Sigmoid colon (tissue), 7 donors: Measurements from ENCODE around the gene SLC15A4. TPM values are rescaled to one million over a fixed set of nuclear protein-coding genes. Genes with fewer than 3 reads are reported as not detected.

Experiments
- DNase-seq: peaks from one replicate; pipeline ENCODE4 v3.0.0-alpha.2; 2019
- H3K27ac ChIP-seq, 4 donors: fragments of 200-600 bp; sonication (generic); one replicate each; pipeline ENCODE4 v1.5.1; 2016 to 2019; ENCODE audit warnings: mild to moderate bottlenecking in 1 of 4
- H3K27me3 ChIP-seq, 3 donors: fragments of 200-600 bp; sonication (generic); one replicate each; pipeline ENCODE4 v1.5.1; 2019; ENCODE audit warnings: mild to moderate bottlenecking in 1 of 3
- H3K36me3 ChIP-seq, 4 donors: fragments of 200-600 bp; sonication (generic); one replicate each; pipeline ENCODE4 v1.5.1; 2016 to 2019
- H3K4me1 ChIP-seq, 4 donors: fragments of 200-600 bp; sonication (generic); one replicate each; pipeline ENCODE4 v1.5.1; 2017 to 2019
- H3K4me3 ChIP-seq, 4 donors: fragments of 200-600 bp; sonication (generic); one replicate each; pipeline ENCODE4 v1.5.1; 2017 to 2019; ENCODE audit warnings: mild to moderate bottlenecking in 2 of 4, moderate library complexity in 1 of 4
- H3K9me3 ChIP-seq, 4 donors: fragments of 200-600 bp in 3 of 4; sonication (generic) in 3 of 4; one replicate each; pipeline versions ENCODE4 v1.5.1 to v1.6.1; 2013 to 2019
- EP300 ChIP-seq, 4 donors: sonication (generic); formaldehyde crosslinking; IDR thresholded peaks; one replicate each; pipeline ENCODE4 v1.6.1; 2017; ENCODE audit warnings: antibody characterized with exemption in 4 of 4
- POLR2A ChIP-seq, 2 donors: fragments of 450-650 bp; IDR thresholded peaks; one replicate each; pipeline ENCODE4 v1.6.1; 2016; ENCODE audit warnings: antibody characterized with exemption in 2 of 2, mild to moderate bottlenecking in 2 of 2, moderate library complexity in 2 of 2
- POLR2AphosphoS5 ChIP-seq, 4 donors: sonication (generic); formaldehyde crosslinking; IDR thresholded peaks; one replicate each; pipeline ENCODE4 v1.6.1; 2017; ENCODE audit warnings: antibody characterized with exemption in 4 of 4
- WGBS, 2 donors: extraction: QIAGEN DNeasy Blood & Tissue Kit; methylation state at CpG; one replicate each; pipeline ENCODE4 v1.1.7; 2013; 5-methylcytosine and 5-hydroxymethylcytosine counted together
- intact Hi-C: fragments of 100-400 bp; cut with DNase I; formaldehyde crosslinking; loops from one replicate; pipeline ENCODE4 v1.15.1; 2023
- polyA plus RNA-seq, 3 donors: library from polyadenylated mRNA; stranded (reverse); fragments of 200-250 nt; gene quantifications; one replicate each; pipeline ENCODE4 v1.2.3, GENCODE V29; 2013
- total RNA-seq, 4 donors: library from RNA; depleted of rRNA; stranded (reverse); fragments of >200 nt; gene quantifications; one replicate each; pipeline ENCODE4 v1.1.0, GENCODE V29; 2016
- TF ChIP-seq, protein P1 (sequence below), 4 experiments: fragments of 450-650 bp in 3 of 4; fragments of 200-600 bp in 1 of 4; IDR thresholded peaks; one replicate each; pipeline ENCODE4 v1.5.1; 2016 to 2019; ENCODE audit warnings: antibody characterized with exemption in 4 of 4, mild to moderate bottlenecking in 3 of 4, moderate library complexity in 2 of 4
- donor health status: healthy with polysubstance abuse.
- donor health status: Bipolar disorder and iron deficiency.
- donor health status: healthy.

Gene SLC15A4
- total and polyA plus RNA-seq, 7 donors, result 3.6 to 42.0 (median 19.4) TPM

GRCh38 chr12:128791395-128792322 is 32.1 kb downstream of the SLC15A4 start:
- peak; percentile 43 for DNase-seq
- 61 to 76% methylated on average over 24 of the region's 24 CpGs for WGBS, 2 donors
- H3K9me3 ChIP-seq, result no peaks in the 10 kb centered on the region
- no peak overlapping the region for H3K27ac ChIP-seq
- peaks cover 6 to 60% (median 29%) of the 10 kb centered on the region in 4 donors for H3K36me3 ChIP-seq
- TF ChIP-seq POLR2AphosphoS5 (IDR thresholded peaks at IDR 0.05), result no peak
- TF ChIP-seq POLR2A (IDR thresholded peaks at IDR 0.05), result no peak
- TF ChIP-seq, protein P1, sequence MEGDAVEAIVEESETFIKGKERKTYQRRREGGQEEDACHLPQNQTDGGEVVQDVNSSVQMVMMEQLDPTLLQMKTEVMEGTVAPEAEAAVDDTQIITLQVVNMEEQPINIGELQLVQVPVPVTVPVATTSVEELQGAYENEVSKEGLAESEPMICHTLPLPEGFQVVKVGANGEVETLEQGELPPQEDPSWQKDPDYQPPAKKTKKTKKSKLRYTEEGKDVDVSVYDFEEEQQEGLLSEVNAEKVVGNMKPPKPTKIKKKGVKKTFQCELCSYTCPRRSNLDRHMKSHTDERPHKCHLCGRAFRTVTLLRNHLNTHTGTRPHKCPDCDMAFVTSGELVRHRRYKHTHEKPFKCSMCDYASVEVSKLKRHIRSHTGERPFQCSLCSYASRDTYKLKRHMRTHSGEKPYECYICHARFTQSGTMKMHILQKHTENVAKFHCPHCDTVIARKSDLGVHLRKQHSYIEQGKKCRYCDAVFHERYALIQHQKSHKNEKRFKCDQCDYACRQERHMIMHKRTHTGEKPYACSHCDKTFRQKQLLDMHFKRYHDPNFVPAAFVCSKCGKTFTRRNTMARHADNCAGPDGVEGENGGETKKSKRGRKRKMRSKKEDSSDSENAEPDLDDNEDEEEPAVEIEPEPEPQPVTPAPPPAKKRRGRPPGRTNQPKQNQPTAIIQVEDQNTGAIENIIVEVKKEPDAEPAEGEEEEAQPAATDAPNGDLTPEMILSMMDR (IDR thresholded peaks at IDR 0.05), result no peak
- TF ChIP-seq EP300 (IDR thresholded peaks at IDR 0.05), result no peak
- intact Hi-C loops, result no loop called here
- H3K27me3 ChIP-seq, result no peaks in the 10 kb centered on the region
- H3K4me1 ChIP-seq, result no peaks in the 10 kb centered on the region
- H3K4me3 ChIP-seq, result no peak overlapping the region

GRCh38 chr12:128790653-128791373 is 32.9 kb downstream of the SLC15A4 start:
- intact Hi-C loops, result no loop called here
- Histone ChIP-seq H3K27me3 (no peaks in the 10 kb centered on the region), H3K36me3 (peaks cover 6 to 53% (median 27%) of the 10 kb centered on the region in 4 donors), H3K9me3 (no peaks in the 10 kb centered on the region), H3K27ac (no peak overlapping the region), H3K4me1 (no peaks in the 10 kb centered on the region), H3K4me3 (no peak overlapping the region)
- DNase-seq, result peak; percentile 24
- 93 to 94% methylated on average over 15 of the region's 15 CpGs for WGBS, 2 donors
- no peak for TF ChIP-seq POLR2A (IDR thresholded peaks at IDR 0.05)
- TF ChIP-seq, protein P1 (IDR thresholded peaks at IDR 0.05), result no peak
- no peak for TF ChIP-seq POLR2AphosphoS5 (IDR thresholded peaks at IDR 0.05)
- no peak for TF ChIP-seq EP300 (IDR thresholded peaks at IDR 0.05)

DNA sequence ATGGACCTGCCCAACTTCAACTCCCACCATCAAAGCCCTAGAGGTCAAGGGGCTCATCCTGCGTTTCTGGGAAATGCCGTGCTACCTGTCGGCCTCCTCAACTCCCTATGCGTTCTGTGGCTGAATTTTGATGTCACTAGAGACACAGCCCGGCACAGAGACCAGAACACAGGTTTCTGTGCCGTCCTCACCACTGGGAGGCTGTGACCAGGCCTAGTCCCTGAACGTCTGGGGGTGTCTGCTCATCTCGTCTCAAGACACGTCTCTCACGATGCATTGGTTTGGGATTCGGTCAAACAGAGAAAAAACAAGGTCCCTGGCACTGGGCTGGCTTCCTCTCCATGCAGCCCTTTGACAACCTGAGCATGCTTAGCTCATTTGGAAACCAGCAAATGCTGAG is 33.5 kb downstream of the SLC15A4 start:
- DNase-seq, result peak; percentile 50
- WGBS, 2 donors, result 85 to 87% methylated on average over 11 of the region's 11 CpGs
- Histone ChIP-seq H3K4me3 (no peak overlapping the region), H3K27ac (no peak overlapping the region), H3K9me3 (no peaks in the 10 kb centered on the region), H3K4me1 (no peaks in the 10 kb centered on the region), H3K36me3 (peaks cover 6 to 47% (median 23%) of the 10 kb centered on the region in 4 donors), H3K27me3 (no peaks in the 10 kb centered on the region)
- intact Hi-C loops, result no loop called here
- TF ChIP-seq, protein P1 (IDR thresholded peaks at IDR 0.05), result no peak
- TF ChIP-seq POLR2A (IDR thresholded peaks at IDR 0.05), result no peak
- no peak for TF ChIP-seq POLR2AphosphoS5 (IDR thresholded peaks at IDR 0.05)
- no peak for TF ChIP-seq EP300 (IDR thresholded peaks at IDR 0.05)

GRCh38 chr12:128789356-128789929 is 34.3 kb downstream of the SLC15A4 start:
- DNase-seq, result peak; percentile 32
- WGBS, 2 donors, result 62 to 83% methylated on average over 12 of the region's 12 CpGs
- no peak overlapping the region for H3K27ac ChIP-seq
- H3K27me3 ChIP-seq, result no peaks in the 10 kb centered on the region
- intact Hi-C loops, result no loop called here
- no peak overlapping the region for H3K4me3 ChIP-seq
- TF ChIP-seq POLR2AphosphoS5 (IDR thresholded peaks at IDR 0.05) (no peak), POLR2A (IDR thresholded peaks at IDR 0.05) (no peak), EP300 (IDR thresholded peaks at IDR 0.05) (no peak)
- TF ChIP-seq, protein P1 (IDR thresholded peaks at IDR 0.05), result no peak
- H3K4me1 ChIP-seq, result no peaks in the 10 kb centered on the region
- H3K9me3 ChIP-seq, result no peaks in the 10 kb centered on the region
- H3K36me3 ChIP-seq, result peaks cover 6 to 40% (median 20%) of the 10 kb centered on the region in 4 donors
